Bronchial epithelial cell (primary cell): ENCODE data around the gene GPA33. TPM values are rescaled to one million over a fixed set of nuclear protein-coding genes. Genes with fewer than 3 reads are reported as not detected.

Experiments used
- DNase-seq: peaks from one replicate; pipeline ENCODE4 v3.0.0-alpha.2; 2010; ENCODE audit warnings: low read depth
- FAIRE-seq: peaks from 2 replicates; lab custom pipeline; 2011; peaks lifted over from hg19 to GRCh38; lab: Jason Lieb, UNC
- H3K27me3 ChIP-seq: 2 replicates; pipeline ENCODE4 v1.5.1; 2011; ENCODE audit warnings: low read length; ENCODE audit not compliant: control insufficient read depth, insufficient read depth
- H3K36me3 ChIP-seq: 2 replicates; pipeline ENCODE4 v1.5.1; 2011; ENCODE audit warnings: low read length; ENCODE audit not compliant: control insufficient read depth, insufficient read depth
- H3K4me3 ChIP-seq: 2 replicates; pipeline ENCODE4 v1.5.1; 2011; ENCODE audit warnings: mild to moderate bottlenecking, low read depth, low read length, control low read depth
- total RNA-seq: library from RNA; depleted of rRNA; stranded (reverse); fragments of >200 nt; gene quantifications from 2 replicates; pipeline ENCODE4 v1.2.1, GENCODE V29; 2014
- TF ChIP-seq, protein P1 (sequence below): IDR thresholded peaks from 2 replicates; pipeline ENCODE4 v1.5.1; 2011; ENCODE audit warnings: mild to moderate bottlenecking, moderate library complexity, low read length, control low read depth, inconsistent platforms; ENCODE audit not compliant: insufficient read depth, severe bottlenecking

Gene GPA33
- total RNA-seq, 1 donor from 2014 or later: not detected

DNA sequence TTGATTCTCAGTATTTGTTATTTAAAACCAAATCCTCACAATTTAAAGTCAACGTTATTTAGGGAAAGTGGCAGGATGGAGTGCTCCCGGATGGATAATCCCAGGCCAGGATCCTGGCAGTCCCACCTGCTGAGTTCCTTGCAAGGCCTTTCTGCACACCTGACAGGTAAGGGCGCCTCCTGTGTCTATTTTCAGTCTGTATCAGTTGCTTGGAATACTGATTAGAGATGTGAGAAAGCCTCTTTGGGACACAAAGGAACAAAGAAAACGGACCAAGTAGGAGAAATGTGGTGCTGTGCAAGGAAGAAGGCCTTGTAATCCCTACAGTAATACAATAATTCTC lies 15.9 kb upstream of the GPA33 start:
- TF ChIP-seq, protein P1, sequence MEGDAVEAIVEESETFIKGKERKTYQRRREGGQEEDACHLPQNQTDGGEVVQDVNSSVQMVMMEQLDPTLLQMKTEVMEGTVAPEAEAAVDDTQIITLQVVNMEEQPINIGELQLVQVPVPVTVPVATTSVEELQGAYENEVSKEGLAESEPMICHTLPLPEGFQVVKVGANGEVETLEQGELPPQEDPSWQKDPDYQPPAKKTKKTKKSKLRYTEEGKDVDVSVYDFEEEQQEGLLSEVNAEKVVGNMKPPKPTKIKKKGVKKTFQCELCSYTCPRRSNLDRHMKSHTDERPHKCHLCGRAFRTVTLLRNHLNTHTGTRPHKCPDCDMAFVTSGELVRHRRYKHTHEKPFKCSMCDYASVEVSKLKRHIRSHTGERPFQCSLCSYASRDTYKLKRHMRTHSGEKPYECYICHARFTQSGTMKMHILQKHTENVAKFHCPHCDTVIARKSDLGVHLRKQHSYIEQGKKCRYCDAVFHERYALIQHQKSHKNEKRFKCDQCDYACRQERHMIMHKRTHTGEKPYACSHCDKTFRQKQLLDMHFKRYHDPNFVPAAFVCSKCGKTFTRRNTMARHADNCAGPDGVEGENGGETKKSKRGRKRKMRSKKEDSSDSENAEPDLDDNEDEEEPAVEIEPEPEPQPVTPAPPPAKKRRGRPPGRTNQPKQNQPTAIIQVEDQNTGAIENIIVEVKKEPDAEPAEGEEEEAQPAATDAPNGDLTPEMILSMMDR: no peak
- Histone ChIP-seq H3K36me3 (no peaks in the 10 kb centered on the region), H3K4me3 (no peak overlapping the region), H3K27me3 (no peaks in the 10 kb centered on the region)
- FAIRE-seq (no peak), DNase-seq (no peak)

DNA sequence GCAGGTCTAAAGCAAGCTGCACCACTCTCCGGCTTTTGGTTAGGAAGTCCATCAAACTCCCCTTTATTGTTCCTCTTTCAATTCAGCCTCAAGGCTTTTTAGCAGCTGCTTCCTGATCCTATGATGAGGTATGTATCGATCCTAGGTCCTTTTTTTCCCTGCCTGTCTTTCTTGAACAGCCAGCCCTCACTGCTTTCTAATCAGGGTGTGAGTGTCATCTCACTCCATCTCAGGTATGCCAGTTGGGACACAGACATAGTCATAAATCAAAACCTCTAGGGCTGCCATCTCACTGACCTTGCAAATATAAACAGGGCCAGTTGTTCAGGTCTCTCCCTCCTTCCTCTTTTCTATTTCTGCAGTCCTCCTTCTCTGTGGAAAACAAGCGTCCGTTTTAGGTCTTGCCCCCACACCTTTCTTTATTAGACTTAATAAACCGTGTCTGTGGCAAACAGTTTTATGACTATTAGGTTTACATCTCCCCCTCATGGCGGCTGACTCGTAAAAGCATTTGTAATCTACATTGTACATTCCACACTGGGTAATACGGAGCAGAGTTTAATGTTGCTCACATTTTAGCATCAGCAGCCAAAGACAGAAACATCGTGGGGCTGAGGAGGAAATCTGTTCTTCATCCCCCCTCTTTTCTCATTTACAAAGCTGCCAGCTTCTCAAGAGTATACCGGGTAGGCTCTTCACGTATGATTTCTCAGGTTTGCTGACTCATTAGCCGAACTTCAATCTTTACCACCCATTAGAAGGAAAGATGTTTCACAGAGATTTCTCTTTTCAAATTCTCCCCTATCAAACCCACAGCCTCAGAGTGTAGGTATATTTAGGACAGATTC lies 15.3 kb upstream of the GPA33 start:
- H3K4me3 ChIP-seq: no peak overlapping the region
- no peak for DNase-seq
- no peaks in the 10 kb centered on the region for H3K27me3 ChIP-seq
- FAIRE-seq: no peak
- TF ChIP-seq, protein P1: no peak
- H3K36me3 ChIP-seq: no peaks in the 10 kb centered on the region

DNA sequence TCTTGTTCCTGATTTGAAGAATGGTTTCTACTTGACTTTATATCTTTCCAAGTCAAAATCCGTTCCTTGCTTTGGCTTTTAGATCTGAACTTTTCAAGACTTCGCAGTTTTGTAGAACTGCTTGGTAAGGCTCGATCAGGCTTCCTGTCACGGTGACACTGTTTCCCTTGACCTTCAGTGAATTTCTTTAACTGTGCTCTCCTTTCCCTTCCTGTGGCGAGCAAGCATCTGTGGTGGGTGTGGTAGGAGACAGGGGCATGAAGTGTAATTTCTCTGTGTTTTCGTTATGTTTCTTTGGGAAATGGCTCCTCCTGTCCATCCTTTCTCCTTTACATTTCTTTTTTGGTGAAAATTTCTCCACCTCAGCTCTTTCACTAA lies 14.1 kb upstream of the GPA33 start:
- FAIRE-seq (no peak), DNase-seq (no peak)
- H3K4me3 ChIP-seq: no peak overlapping the region
- no peaks in the 10 kb centered on the region for H3K36me3 ChIP-seq
- TF ChIP-seq, protein P1: no peak
- H3K27me3 ChIP-seq: peaks cover 2% of the 10 kb centered on the region

DNA sequence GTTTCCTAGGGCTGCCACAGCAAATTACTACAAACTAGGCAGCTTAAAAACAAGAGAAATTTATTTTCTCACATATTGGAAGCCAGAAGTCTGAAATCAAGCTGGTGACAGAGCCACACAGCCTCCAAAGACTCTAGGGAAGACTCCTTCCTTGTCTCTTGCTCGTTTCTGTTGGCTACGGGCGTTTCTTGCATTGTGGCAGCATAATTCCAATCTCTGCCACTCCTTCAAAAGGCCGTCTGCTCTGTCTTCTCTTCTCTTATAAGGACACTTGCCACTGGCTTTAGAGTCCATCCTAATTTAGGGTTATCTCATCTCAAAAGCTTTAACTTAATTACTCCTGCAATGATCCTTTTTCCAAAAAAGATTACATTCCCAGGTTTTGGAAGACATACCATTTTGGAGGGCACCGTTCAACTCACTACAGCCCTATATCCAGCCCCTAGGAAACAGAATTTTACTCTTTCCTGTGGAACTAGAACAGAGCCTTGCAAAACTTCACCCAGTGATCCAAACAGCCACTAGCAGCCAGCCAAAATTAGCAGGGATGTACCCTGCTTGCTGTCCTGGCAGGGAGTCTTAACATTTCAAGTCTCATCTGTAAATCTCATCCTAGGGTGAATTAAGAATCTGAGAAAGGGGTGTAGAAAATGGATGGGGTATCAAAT lies 12.9 kb upstream of the GPA33 start:
- TF ChIP-seq, protein P1: no peak
- peaks cover 2% of the 10 kb centered on the region for H3K27me3 ChIP-seq
- no peak for DNase-seq
- no peak overlapping the region for H3K4me3 ChIP-seq
- FAIRE-seq: no peak
- no peaks in the 10 kb centered on the region for H3K36me3 ChIP-seq

DNA sequence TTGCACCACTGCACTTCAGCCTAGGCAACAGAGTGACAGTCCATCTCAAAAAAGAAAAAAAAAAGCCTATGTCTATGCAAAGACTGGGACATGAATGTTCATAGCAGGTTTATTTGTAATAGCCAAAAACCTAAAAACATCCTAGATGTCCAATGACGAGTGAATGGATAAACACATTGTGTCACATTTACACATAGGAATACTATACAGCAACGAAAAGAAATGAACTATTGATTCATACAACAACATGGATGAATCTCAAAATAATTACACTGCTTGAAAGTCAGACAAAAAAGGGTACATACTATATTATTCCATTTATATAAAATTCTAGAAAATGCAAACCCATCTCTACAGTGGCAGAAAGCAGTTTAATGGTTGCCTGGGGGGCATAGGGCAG lies 11.6 kb upstream of the GPA33 start:
- TF ChIP-seq, protein P1: no peak
- no peak for FAIRE-seq

More for the DNA sequence above, 11.6 kb upstream of the GPA33 start:
- H3K4me3 ChIP-seq: no peak overlapping the region
- H3K27me3 ChIP-seq: peaks cover 2% of the 10 kb centered on the region
- DNase-seq: no peak
- H3K36me3 ChIP-seq: no peaks in the 10 kb centered on the region
